ENCODE measurements around the gene RNF146.

GRCh38 chr6:127291495-127291894 lies 24.8 kb downstream of the RNF146 start:
- TF ChIP-seq ZNF592 (IDR thresholded peaks at IDR 0.05) (0 out of 2 replicates have a peak, but pooled peaks have one; percentile 40), RELA (IDR thresholded peaks at IDR 0.05; ENCODE audit: borderline replicate concordance, partially characterized antibody) (no peak), BHLHE40 (IDR thresholded peaks at IDR 0.05; ENCODE audit: borderline replicate concordance in 1 of 2, low read depth in 2 of 2, low read length in 1 of 2) (peak; percentile 59 to 68; a peak in 3 of 4 replicates), NFYB (IDR thresholded peaks at IDR 0.05; ENCODE audit: insufficient read depth, low read depth, low read length) (no peak), BRCA1 (IDR thresholded peaks at IDR 0.05; ENCODE audit: low read depth, low read length) (no peak)
- TF ChIP-seq, protein P1, sequence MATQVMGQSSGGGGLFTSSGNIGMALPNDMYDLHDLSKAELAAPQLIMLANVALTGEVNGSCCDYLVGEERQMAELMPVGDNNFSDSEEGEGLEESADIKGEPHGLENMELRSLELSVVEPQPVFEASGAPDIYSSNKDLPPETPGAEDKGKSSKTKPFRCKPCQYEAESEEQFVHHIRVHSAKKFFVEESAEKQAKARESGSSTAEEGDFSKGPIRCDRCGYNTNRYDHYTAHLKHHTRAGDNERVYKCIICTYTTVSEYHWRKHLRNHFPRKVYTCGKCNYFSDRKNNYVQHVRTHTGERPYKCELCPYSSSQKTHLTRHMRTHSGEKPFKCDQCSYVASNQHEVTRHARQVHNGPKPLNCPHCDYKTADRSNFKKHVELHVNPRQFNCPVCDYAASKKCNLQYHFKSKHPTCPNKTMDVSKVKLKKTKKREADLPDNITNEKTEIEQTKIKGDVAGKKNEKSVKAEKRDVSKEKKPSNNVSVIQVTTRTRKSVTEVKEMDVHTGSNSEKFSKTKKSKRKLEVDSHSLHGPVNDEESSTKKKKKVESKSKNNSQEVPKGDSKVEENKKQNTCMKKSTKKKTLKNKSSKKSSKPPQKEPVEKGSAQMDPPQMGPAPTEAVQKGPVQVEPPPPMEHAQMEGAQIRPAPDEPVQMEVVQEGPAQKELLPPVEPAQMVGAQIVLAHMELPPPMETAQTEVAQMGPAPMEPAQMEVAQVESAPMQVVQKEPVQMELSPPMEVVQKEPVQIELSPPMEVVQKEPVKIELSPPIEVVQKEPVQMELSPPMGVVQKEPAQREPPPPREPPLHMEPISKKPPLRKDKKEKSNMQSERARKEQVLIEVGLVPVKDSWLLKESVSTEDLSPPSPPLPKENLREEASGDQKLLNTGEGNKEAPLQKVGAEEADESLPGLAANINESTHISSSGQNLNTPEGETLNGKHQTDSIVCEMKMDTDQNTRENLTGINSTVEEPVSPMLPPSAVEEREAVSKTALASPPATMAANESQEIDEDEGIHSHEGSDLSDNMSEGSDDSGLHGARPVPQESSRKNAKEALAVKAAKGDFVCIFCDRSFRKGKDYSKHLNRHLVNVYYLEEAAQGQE (IDR thresholded peaks at IDR 0.05; ENCODE audit: low read depth, low read length): no peak
